Measurements from ENCODE around the gene SRGAP3.

Gene SRGAP3

GRCh38 chr3:9251055-9251786 is 1.8 kb upstream of the SRGAP3 start:
- no peak for FAIRE-seq

GRCh38 chr3:9250236-9250635 is 790 bp upstream of the SRGAP3 start:
- no peak for FAIRE-seq

- no peak for FAIRE-seq
Observed at GRCh38 chr3:9248522-9249271, 749 bp downstream of the SRGAP3 start.

- FAIRE-seq, result no peak
Observed at GRCh38 chr3:9247941-9248521, 1.4 kb downstream of the SRGAP3 start.

GRCh38 chr3:9247361-9247940 is 2.0 kb downstream of the SRGAP3 start:
- FAIRE-seq, result no peak

DNA sequence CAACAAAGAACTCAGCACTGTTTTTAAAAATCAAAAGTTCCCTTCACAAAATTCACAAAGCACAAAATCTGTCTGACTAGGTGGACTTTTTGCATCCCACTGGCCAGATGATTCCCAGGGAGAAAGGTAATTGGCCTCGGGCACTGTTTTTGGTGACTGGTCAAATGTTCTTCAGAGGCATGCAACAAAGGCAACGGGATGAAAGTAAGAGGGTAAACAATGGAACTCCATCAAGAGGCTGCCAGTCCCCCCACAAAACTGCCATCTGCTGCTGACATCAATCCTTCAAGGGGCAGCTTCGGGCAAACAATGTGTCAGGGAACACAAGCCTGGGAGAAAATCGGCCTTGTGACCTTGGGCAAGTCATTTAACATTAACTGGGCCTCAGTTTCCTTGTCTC is 3.3 kb downstream of the SRGAP3 start:
- no peak for FAIRE-seq

DNA sequence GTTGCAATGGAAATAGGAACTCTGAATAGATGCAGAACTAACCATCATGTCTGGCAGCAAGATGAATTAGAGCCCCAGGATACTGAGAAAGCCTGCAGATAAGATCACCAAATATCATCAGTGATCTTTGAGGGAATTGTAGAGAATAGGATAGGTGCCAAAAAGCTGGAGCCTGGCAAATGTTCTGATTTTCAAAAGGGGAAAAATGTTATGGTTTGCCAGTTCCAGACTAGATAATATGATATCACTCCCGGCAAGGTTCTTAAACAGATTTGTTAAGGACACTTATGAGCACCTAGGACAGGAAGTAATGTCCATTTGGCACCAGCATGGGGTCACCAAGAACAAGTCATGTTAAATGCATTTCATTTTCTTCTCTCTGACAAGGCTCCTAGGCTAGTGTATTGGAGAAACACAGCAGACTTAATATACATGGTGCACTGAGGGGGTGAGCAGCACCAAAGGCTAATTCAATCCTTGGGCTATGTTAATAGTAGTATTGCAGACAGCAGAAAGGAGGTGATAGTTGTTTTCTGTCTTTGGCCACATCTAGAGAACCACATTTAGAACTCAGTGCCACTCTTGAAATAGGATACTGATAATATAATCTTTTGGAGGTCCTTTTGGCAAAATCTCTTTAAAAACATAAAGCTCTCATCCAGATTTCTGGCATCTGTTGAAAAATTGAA is 4.8 kb downstream of the SRGAP3 start:
- no peak for FAIRE-seq

- no peak for FAIRE-seq
Observed at GRCh38 chr3:9241956-9242355, 7.5 kb downstream of the SRGAP3 start.

GRCh38 chr3:9239680-9240079 is 9.8 kb downstream of the SRGAP3 start:
- FAIRE-seq, result no peak

- FAIRE-seq, result no peak
Observed at GRCh38 chr3:9238721-9239295, 10.6 kb downstream of the SRGAP3 start.

GRCh38 chr3:9238276-9238675 is 11.2 kb downstream of the SRGAP3 start:
- FAIRE-seq, result no peak

DNA sequence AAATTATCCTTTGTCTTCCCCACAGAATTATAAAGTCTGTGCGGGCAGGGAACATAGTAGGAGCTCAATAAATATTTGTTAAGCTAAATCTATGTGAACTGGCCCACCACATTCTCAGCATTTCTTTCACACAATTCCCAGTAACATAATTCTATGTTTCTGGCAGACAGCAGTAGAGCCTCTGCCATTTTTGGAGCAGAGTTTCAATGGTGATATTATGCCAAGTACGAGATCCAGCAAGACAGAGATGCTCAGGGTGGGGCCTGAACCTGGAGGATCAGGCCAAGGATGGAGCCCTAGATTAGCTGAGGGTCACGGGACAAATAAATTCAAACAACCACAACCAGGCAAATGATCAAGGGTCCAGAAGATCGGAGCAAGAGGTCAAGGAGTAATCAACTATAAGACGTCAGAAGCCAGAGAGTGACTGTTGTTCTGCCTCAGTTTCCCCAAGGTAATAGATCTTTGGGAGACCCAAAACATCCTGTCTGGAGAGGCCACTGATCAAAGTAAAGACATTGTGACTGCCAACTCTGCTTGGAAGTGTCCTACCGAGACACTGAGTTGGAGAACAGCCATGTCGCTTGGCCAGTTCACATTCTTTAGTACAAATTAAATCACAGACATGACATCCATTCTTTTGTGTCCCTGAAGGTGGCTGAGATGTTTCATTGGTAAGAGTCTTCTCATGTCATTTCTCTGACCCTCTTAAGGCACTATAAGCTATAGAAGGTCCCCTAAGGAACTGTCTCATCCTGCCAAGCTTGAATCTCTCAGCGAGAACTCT is 15.4 kb downstream of the SRGAP3 start:
- FAIRE-seq, result no peak

DNA sequence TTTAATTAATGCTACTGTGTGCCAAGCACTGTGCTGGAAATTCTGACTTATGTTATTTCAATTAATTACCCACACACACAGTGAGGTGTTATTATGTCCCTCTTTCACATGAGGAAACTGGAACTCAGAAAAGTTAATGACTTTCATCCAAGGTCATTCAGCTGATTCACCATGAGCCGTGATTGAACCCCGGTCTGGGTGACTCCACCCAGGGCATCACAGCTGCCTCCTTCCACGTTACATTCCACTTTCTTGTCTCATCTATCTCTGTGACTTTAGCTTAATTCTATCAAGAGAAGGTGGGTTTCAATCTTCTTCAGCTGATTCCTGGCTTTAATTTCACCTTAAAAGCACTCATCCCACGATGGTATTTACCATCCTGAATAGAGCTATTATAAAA is 16.3 kb downstream of the SRGAP3 start:
- FAIRE-seq, result no peak

GRCh38 chr3:9231937-9232336 is 17.5 kb downstream of the SRGAP3 start:
- FAIRE-seq, result no peak

DNA sequence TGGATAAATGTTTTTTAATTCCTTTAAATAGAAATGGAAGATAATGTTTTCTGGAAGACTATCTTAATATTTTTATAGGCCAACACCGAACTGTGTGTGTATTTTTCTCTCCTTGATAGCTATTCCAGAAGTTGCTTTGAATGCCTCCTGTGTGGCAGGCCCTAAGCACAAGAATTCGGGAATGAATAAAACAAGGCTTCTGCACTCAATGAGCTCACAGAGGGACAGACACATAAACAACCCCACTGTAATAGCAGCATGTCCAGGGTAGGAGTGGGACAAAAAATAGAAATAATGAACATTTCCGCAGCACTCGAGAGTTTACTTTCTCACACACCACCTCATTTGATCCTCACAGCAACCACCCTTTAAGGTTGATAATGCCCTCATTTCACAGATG is 18.0 kb downstream of the SRGAP3 start:
- no peak for FAIRE-seq

DNA sequence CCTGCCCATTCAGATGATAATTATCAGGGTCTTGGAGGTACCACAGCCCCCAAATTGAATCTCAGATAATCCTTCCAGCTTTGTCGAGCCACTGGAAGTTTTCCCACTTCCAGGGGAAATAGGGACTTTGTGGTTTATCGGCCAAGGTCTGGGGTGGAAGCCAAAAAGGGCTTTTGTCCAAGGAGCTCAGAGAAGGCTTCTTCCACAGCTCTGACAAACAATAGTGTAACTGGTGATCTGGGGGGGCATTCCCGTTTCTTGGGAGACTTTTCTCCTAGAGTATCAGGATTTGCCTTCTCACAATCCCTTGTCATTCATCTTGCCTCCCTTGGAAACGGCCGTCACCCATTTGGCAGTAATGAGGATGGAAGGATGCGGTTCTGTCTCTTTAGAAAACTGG is 18.4 kb downstream of the SRGAP3 start:
- no peak for FAIRE-seq

- no peak for FAIRE-seq
Observed at GRCh38 chr3:9230596-9230995, 18.9 kb downstream of the SRGAP3 start.

DNA sequence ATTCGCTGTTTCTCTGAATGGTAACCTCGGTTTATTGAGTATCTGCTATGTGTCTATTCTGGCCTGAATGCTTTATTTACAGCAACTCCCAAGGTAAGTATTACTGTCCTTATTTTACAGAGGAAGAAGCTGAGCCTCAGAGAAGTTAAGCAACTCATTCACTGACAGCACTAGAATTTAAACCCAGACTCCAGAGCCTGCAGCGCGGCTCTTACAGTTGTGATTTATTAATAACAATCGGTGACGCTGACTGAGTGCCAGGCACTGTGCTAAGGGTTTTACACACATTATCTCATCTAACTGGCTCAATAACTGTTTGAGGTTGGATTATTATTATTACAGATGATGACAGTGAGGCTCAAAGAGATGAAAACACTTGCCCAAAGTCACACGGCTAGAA is 19.6 kb downstream of the SRGAP3 start:
- no peak for FAIRE-seq

DNA sequence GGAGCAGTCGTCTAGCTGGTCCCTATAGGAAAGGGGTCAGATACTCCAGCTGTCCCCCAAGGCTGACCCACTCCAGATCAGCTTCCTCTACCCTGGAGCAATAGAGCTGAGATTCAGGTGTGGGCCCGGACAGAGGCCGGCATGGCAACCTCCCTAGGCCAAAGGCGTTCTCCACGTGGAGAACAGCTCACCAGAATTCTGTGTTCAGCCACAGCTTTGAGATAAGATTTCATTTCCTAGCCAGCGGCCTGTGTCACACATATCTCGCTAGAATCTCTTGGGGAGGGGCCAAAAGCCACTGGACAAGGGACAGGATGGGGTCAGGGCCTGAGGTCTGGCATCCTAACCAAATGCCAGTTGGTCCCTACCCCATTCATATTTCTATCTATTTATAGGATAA is 20.1 kb downstream of the SRGAP3 start:
- FAIRE-seq, result no peak

GRCh38 chr3:9226326-9226725 is 23.1 kb downstream of the SRGAP3 start:
- no peak for FAIRE-seq

GRCh38 chr3:9225268-9225667 is 24.2 kb downstream of the SRGAP3 start:
- no peak for FAIRE-seq

- no peak for FAIRE-seq
Observed at GRCh38 chr3:9224490-9224889, 25.0 kb downstream of the SRGAP3 start.

All from A204.1 (cell line).